ENCODE measurements around the gene HECW1. TPM values are rescaled to one million over a fixed set of nuclear protein-coding genes. Genes with fewer than 3 reads are reported as not detected.
"Not testable (repeated sequence)": the region's sequence is repeated elsewhere in the genome, so short reads cannot be mapped to it uniquely, and the experiment has no call there.

HECW1 gene
- total RNA-seq, 2 experiments from 2014 or later: not detected

DNA sequence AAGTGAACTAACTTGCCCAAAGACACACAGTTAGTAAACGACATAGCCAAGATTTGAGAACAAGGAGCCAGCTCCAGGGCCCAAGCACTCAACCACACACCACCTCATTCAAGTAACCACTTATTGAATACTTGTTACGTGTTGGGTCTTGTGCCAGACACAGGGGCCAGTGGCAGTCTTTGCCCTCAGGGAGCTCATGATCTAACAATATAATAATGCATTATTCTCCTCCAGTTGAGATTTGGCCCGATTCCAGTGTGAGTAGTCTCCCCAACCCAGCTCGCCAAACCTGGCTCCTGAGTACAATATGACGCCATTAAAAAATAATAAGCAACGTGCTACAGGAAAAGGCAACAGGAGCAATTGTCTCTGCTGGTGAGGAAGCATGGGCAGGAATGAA is 456.1 kb downstream of the HECW1 start:
- no peak overlapping the region for H3K4me3 Mint-ChIP-seq
- no peak overlapping the region for H3K27ac Mint-ChIP-seq
- intact Hi-C loops (cut with micrococcal nuclease): no loop called here
- no peaks in the 10 kb centered on the region for H3K36me3 Mint-ChIP-seq
- CTCF ChIA-PET: interaction anchor here (0.9 to 2.1 kb wide), 2 partner anchors 14 to 131 kb away, joined by 3 to 13 read pairs; partner anchors contain the start of gene STK17A
- no peaks in the 10 kb centered on the region for H3K9me3 Mint-ChIP-seq
- H3K4me1 Mint-ChIP-seq (ENCODE audit: low read depth): peaks cover 26% of the 10 kb centered on the region
- H3K27me3 Mint-ChIP-seq: no peaks in the 10 kb centered on the region
- POLR2A ChIA-PET: no interaction called here
- no peak for DNase-seq

DNA sequence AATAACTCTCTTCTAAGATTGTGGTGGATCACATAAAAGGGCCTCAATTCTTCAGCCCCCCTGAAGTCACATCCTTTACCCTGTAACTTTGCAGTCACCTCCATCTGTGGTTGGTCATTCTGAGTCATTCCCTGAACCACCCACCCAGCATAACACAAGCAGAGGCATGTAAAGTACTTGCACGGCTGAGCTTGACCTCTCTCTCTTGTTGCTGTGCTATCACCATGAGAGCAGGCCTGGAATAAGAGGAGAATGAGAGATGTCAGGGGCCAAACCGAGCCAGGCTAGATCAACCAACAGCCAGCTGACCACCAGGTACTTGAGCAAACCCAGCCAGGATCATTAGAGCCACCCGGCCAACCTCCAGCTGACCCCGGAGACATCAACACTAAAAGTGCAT is 457.0 kb downstream of the HECW1 start:
- H3K36me3 Mint-ChIP-seq: no peaks in the 10 kb centered on the region
- H3K9me3 Mint-ChIP-seq: no peaks in the 10 kb centered on the region
- no peak for DNase-seq
- no peak overlapping the region for H3K4me3 Mint-ChIP-seq
- intact Hi-C loops (cut with micrococcal nuclease): no loop called here
- H3K27ac Mint-ChIP-seq: no peak overlapping the region
- POLR2A ChIA-PET: no interaction called here
- CTCF ChIA-PET: interaction anchor here (0.9 to 2.1 kb wide), 2 partner anchors 13 to 130 kb away, joined by 3 to 13 read pairs; partner anchors contain the start of gene STK17A
- H3K27me3 Mint-ChIP-seq: no peaks in the 10 kb centered on the region
- peaks cover 26% of the 10 kb centered on the region for H3K4me1 Mint-ChIP-seq (ENCODE audit: low read depth)

DNA sequence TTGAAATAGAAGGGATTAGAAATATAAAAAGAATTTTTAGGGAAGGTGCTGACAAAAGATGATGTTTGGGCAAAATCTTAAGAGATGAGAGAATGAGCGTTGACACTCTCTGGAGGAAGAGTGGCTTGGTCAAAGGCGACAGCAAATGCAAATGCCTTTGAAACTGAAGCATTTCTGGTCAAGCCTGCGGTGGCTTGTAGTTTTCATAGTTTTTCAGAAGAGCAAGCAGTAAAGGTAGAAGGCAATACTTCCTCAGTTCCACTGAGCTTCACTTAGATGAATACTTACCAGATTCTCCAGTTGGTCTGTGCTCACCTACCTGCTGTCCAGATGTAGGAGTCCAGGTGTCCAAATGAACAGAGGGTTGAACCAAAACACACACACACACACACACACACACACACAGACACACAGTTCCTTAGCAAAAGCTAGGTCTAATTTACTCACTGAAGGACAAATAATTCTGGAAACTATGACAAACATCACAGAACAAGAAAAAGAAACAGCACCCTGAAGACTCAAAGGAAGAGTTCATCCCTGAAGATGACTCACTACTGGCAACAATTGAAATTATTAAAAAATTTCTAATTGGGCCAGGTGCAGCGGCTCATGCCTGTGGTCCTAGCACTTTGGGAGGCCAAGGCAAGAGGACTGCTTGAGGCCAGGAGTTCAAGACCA is 458.4 kb downstream of the HECW1 start:
- Mint-ChIP-seq H3K4me3 (no peak overlapping the region), H3K9me3 (no peaks in the 10 kb centered on the region), H3K27me3 (no peaks in the 10 kb centered on the region), H3K27ac (no peak overlapping the region), H3K4me1 (ENCODE audit: low read depth) (peaks cover 26% of the 10 kb centered on the region), H3K36me3 (no peaks in the 10 kb centered on the region)
- no peak for DNase-seq
- ChIA-PET POLR2A (interaction anchor here (1.6 kb wide), 1 partner anchor 12 kb away, joined by 9 read pairs; the partner anchor contains the start of gene STK17A), CTCF (interaction anchor here (1.6 to 4.3 kb wide), 2 partner anchors 11 to 1630 kb away, joined by 5 to 86 read pairs; partner anchors contain the start of gene STK17A)
- intact Hi-C loops (cut with micrococcal nuclease): no loop called here

DNA sequence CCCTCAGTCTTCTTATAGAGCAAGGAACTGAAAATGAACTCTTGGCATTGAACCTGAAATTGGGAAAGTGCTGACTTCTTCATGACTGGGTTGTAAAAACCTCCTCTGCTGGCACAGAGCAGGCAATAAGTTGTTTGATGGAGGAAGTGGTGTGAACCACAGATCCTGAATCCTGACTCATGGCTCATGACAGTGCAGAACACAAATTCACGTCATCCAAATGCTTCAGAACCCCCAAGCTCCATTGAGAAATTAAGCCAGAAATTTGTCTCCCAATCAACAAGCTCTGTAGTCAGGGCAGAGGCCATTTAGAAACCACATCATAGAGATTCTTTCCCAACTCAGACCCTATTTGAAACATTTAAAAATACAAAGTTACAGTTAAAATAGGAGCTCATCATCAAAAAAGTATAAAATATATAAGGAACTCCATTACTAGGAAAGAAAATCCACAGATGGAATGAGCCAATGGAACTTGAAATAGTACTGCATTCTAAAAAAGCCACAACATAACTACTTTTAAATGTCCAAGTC is 460.1 kb downstream of the HECW1 start:
- Mint-ChIP-seq H3K27me3 (no peaks in the 10 kb centered on the region), H3K9me3 (no peaks in the 10 kb centered on the region), H3K4me1 (ENCODE audit: low read depth) (peaks cover 26% of the 10 kb centered on the region), H3K4me3 (no peak overlapping the region), H3K27ac (peak overlapping the region; percentile 44), H3K36me3 (no peaks in the 10 kb centered on the region)
- ChIA-PET POLR2A (interaction anchor here (1.6 kb wide), 1 partner anchor 10 kb away, joined by 9 read pairs; the partner anchor contains the start of gene STK17A), CTCF (interaction anchor here (0.8 to 4.3 kb wide), 8 partner anchors 9 to 150 kb away, joined by 3 to 86 read pairs (median 4); partner anchors contain the start of gene STK17A)
- peak; percentile 67 for DNase-seq
- intact Hi-C loops (cut with micrococcal nuclease): loop anchor here (1.0 to 2.0 kb wide), 2 partner anchors 10 to 56 kb away; no protein-coding TSS in a partner anchor

GRCh38 chr7:43573832-43574231 is 461.4 kb downstream of the HECW1 start:
- not testable (repeated sequence) for H3K9me3 Mint-ChIP-seq, DNase-seq, H3K36me3 Mint-ChIP-seq, H3K4me3 Mint-ChIP-seq, H3K27ac Mint-ChIP-seq, H3K27me3 Mint-ChIP-seq
- POLR2A ChIA-PET: interaction anchor here (0.9 kb wide), 1 partner anchor 9 kb away, joined by 3 read pairs; the partner anchor contains the start of gene STK17A
- peaks cover 21% of the 10 kb centered on the region for H3K4me1 Mint-ChIP-seq (ENCODE audit: low read depth)
- intact Hi-C loops (cut with micrococcal nuclease): loop anchor here (2.0 kb wide), 1 partner anchor 57 kb away; no protein-coding TSS in a partner anchor
- CTCF ChIA-PET: interaction anchor here (0.9 to 4.3 kb wide), 7 partner anchors 8 to 265 kb away, joined by 3 to 86 read pairs (median 3); partner anchors contain the start of gene STK17A

DNA sequence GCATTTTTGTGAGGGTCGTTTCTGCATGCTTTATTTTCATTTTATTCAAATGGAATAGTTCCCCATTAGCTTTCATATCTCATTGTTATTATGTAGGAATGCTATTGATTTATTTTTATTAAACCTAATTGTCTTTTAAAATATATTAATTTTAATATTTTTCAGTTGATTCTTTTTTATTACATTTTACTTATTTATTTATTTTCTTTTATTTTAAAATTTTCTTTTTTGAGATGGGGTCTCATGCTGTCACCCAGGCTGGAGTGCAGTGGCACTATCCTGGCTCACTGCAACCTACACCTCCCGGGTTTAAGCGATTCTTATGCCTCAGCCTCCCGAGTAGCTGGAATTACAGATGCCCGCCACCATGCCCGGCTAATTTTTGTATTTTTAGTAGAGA is 463.1 kb downstream of the HECW1 start:
- no peak for DNase-seq
- Mint-ChIP-seq H3K4me1 (ENCODE audit: low read depth) (peaks cover 15% of the 10 kb centered on the region), H3K4me3 (no peak overlapping the region), H3K36me3 (no peaks in the 10 kb centered on the region), H3K27ac (no peak overlapping the region), H3K9me3 (no peaks in the 10 kb centered on the region), H3K27me3 (no peaks in the 10 kb centered on the region)
- intact Hi-C loops (cut with micrococcal nuclease): no loop called here
- ChIA-PET POLR2A (no interaction called here), CTCF (interaction anchor here (1.4 to 2.0 kb wide), 2 partner anchors 125 to 263 kb away, joined by 12 to 14 read pairs; no protein-coding TSS in a partner anchor)

- Mint-ChIP-seq H3K27me3 (no peaks in the 10 kb centered on the region), H3K9me3 (no peaks in the 10 kb centered on the region), H3K4me1 (ENCODE audit: low read depth) (peaks cover 10% of the 10 kb centered on the region), H3K4me3 (no peak overlapping the region), H3K27ac (no peak overlapping the region), H3K36me3 (no peaks in the 10 kb centered on the region)
- intact Hi-C loops (cut with micrococcal nuclease): no loop called here
- CTCF ChIA-PET: no interaction called here
- POLR2A ChIA-PET: no interaction called here
- DNase-seq: no peak
Measured at GRCh38 chr7:43576241-43576640, 463.8 kb downstream of the HECW1 start.

- H3K27me3 Mint-ChIP-seq: peaks cover 5% of the 10 kb centered on the region
- no peak for DNase-seq
- intact Hi-C loops (cut with micrococcal nuclease): no loop called here
- H3K36me3 Mint-ChIP-seq: no peaks in the 10 kb centered on the region
- POLR2A ChIA-PET: no interaction called here
- H3K9me3 Mint-ChIP-seq: no peaks in the 10 kb centered on the region
- peaks cover 6% of the 10 kb centered on the region for H3K4me1 Mint-ChIP-seq (ENCODE audit: low read depth)
- no peak overlapping the region for H3K4me3 Mint-ChIP-seq
- H3K27ac Mint-ChIP-seq: no peak overlapping the region
- CTCF ChIA-PET: interaction anchor here (10.8 kb wide), 1 partner anchor 122 kb away, joined by 548 read pairs; no protein-coding TSS in a partner anchor
Measured at GRCh38 chr7:43577485-43577951, 465.1 kb downstream of the HECW1 start.

DNA sequence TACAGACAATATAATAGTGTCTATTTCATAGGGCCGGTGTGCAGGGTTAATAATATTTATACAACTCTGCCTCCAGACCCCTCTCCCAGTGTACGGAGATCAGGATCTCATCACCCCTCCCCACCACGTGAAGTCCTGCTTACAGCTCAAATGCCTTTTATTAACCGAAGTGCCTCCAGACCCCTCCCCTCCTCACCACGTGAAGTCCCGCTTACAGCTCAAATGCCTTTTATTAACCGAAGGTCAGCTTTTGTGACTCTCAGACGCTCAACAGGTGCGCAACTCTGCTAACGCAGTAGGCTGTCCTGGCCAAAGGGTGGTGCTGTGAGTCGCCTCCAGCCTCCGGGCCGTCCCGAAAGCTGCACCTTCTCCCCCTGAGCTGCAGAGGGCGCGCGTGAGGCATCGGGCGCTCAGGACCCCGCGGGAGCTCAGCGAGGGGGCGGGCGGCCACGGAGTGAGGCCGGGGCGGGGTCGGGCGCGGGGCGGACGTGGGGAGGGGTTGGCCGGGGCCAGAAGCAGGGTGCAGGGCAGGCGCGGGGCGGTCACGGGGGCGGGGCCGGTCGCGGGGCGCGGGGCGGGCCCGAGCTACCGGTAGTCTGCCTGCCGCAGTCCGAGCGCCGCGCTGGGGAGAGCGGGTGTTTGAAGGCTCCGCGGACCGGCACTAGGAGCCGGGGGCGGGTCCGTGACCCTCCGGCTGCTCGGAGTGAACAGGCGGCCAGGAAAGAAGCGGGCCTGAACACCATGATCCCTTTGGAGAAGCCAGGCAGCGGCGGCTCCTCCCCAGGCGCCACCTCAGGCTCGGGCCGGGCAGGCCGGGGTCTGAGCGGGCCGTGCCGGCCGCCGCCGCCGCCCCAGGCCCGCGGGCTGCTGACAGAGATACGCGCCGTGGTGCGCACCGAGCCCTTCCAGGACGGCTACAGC is 470.3 kb downstream of the HECW1 start, which contains the start of gene STK17A:
Gene STK17A, plus strand, starts transcription at position 606 of the 921 bp plus-strand sequence. Its CDS starts 136 bp downstream, at position 742.
- H3K4me1 Mint-ChIP-seq (ENCODE audit: low read depth): peaks cover 20% of the 10 kb centered on the region
- DNase-seq: peak; percentile 97
- ChIA-PET POLR2A (interaction anchor here (0.6 to 7.4 kb wide), 35 partner anchors 8 to 651 kb away, joined by 3 to 90 read pairs (median 4); partner anchors contain the start of genes BLVRA, COA1, MRPL32 and PSMA2), CTCF (interaction anchor here (0.5 to 10.8 kb wide), 73 partner anchors 8 to 651 kb away, joined by 3 to 548 read pairs (median 8); partner anchors contain the start of genes BLVRA, COA1, MRPL32 and MRPS24)
- peaks cover 11% of the 10 kb centered on the region for H3K36me3 Mint-ChIP-seq
- no peaks in the 10 kb centered on the region for H3K9me3 Mint-ChIP-seq
- peak within 1 kb of the TSS; percentile 98 for H3K27ac Mint-ChIP-seq
- peak within 1 kb of the TSS; percentile 95 for H3K4me3 Mint-ChIP-seq
- intact Hi-C loops (cut with micrococcal nuclease): loop anchor here (1.0 to 10.0 kb wide), 6 partner anchors 10 to 648 kb away; partner anchors contain the start of genes COA1, MRPL32 and PSMA2
- peaks cover 5% of the 10 kb centered on the region for H3K27me3 Mint-ChIP-seq

- no peaks in the 10 kb centered on the region for H3K9me3 Mint-ChIP-seq
- intact Hi-C loops (cut with micrococcal nuclease): loop anchor here (1.0 to 10.0 kb wide), 2 partner anchors 146 to 649 kb away; partner anchors contain the start of genes COA1, MRPL32 and PSMA2
- peaks cover 11% of the 10 kb centered on the region for H3K36me3 Mint-ChIP-seq
- POLR2A ChIA-PET: interaction anchor here (0.5 to 7.4 kb wide), 19 partner anchors 8 to 652 kb away, joined by 3 to 90 read pairs (median 5); partner anchors contain the start of genes BLVRA, COA1, MRPL32 and PSMA2
- peaks cover 5% of the 10 kb centered on the region for H3K27me3 Mint-ChIP-seq
- CTCF ChIA-PET: interaction anchor here (0.6 to 10.8 kb wide), 62 partner anchors 8 to 652 kb away, joined by 3 to 548 read pairs (median 9); partner anchors contain the start of genes BLVRA, COA1, MRPL32 and MRPS24
- H3K4me3 Mint-ChIP-seq: peak overlapping the region; percentile 95
- peaks cover 26% of the 10 kb centered on the region for H3K4me1 Mint-ChIP-seq (ENCODE audit: low read depth)
- H3K27ac Mint-ChIP-seq: peak overlapping the region; percentile 98
- DNase-seq: peak; percentile 72
Measured at GRCh38 chr7:43583424-43584194, 471.2 kb downstream of the HECW1 start.
